Measurements from ENCODE around the gene PPM1B. TPM values are rescaled to one million over a fixed set of nuclear protein-coding genes. Genes with fewer than 3 reads are reported as not detected.
A peak's percentile ranks its signal among the peaks of the same experiment; 100 is the strongest.

The PPM1B gene
- total RNA-seq, 1 donor = 31.5 TPM

DNA sequence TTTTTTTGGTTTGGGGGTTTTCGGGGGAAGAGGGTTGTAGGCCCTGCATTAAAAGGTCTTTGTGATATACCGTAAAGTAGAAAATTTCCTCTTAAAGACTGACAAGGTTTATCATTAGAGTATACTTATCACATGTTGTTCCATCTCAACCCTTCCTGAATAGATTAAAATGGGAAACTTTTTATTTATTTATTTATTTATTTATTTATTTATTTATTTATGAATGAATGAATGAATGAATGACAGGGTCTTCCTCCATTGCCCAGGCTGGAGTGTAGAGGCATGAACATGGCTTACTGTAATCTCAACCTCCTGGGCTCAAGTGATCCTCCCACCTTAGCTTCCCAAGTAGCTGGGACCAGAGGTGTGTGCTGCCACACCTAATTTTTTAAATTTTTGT is 58.1 kb downstream of the PPM1B start:
- DNase-seq (ENCODE audit: insufficient read length, low spot score, missing footprints) = no peak
- Histone ChIP-seq H2AFZ (ENCODE audit: low read length) (no peak overlapping the region), H3K27me3 (ENCODE audit: insufficient read depth, low read length) (no peaks in the 10 kb centered on the region), H3K9me3 (ENCODE audit: low read depth, low read length) (no peaks in the 10 kb centered on the region), H3K4me3 (ENCODE audit: insufficient read depth, low read length) (no peak overlapping the region), H3K4me1 (ENCODE audit: insufficient read depth, low read length) (no peaks in the 10 kb centered on the region), H3K79me2 (ENCODE audit: insufficient read depth, low read length) (no peaks in the 10 kb centered on the region), H3K36me3 (ENCODE audit: insufficient read depth, low read length) (no peaks in the 10 kb centered on the region), H4K20me1 (ENCODE audit: insufficient read depth, low read length) (no peaks in the 10 kb centered on the region), H3K4me2 (ENCODE audit: insufficient read depth, low read length) (no peak overlapping the region), H3K27ac (ENCODE audit: low read depth, low read length) (no peak overlapping the region)
- TF ChIP-seq, protein P1, sequence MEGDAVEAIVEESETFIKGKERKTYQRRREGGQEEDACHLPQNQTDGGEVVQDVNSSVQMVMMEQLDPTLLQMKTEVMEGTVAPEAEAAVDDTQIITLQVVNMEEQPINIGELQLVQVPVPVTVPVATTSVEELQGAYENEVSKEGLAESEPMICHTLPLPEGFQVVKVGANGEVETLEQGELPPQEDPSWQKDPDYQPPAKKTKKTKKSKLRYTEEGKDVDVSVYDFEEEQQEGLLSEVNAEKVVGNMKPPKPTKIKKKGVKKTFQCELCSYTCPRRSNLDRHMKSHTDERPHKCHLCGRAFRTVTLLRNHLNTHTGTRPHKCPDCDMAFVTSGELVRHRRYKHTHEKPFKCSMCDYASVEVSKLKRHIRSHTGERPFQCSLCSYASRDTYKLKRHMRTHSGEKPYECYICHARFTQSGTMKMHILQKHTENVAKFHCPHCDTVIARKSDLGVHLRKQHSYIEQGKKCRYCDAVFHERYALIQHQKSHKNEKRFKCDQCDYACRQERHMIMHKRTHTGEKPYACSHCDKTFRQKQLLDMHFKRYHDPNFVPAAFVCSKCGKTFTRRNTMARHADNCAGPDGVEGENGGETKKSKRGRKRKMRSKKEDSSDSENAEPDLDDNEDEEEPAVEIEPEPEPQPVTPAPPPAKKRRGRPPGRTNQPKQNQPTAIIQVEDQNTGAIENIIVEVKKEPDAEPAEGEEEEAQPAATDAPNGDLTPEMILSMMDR (IDR thresholded peaks at IDR 0.05; ENCODE audit: extremely low read depth, low read depth, low read length) = no peak

DNA sequence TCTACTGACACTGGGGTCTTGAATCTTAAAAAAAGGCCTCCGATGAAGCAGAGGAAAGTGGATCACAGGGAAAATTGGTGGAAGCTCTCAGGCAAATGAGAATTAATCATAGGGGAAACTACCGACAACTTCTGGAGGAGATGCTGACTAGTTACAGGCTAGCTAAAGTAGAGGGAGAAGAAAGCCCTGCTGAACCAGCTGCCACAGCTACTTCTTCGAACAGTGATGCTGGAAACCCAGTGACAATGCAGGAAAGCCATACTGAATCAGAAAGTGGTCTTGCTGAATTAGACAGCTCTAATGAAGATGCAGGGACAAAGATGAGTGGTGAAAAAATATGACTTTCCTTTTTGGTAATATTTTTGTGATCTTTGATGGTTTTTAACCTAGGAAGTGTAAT is 61.7 kb downstream of the PPM1B start:
- no peak for DNase-seq (ENCODE audit: insufficient read length, low spot score, missing footprints)
- Histone ChIP-seq H3K36me3 (ENCODE audit: insufficient read depth, low read length) (no peaks in the 10 kb centered on the region), H2AFZ (ENCODE audit: low read length) (no peak overlapping the region), H3K4me2 (ENCODE audit: insufficient read depth, low read length) (no peak overlapping the region), H3K4me3 (ENCODE audit: insufficient read depth, low read length) (no peak overlapping the region), H3K4me1 (ENCODE audit: insufficient read depth, low read length) (peaks cover 11% of the 10 kb centered on the region), H3K79me2 (ENCODE audit: insufficient read depth, low read length) (no peaks in the 10 kb centered on the region), H3K27me3 (ENCODE audit: insufficient read depth, low read length) (no peaks in the 10 kb centered on the region), H3K27ac (ENCODE audit: low read depth, low read length) (no peak overlapping the region), H4K20me1 (ENCODE audit: insufficient read depth, low read length) (no peaks in the 10 kb centered on the region), H3K9me3 (ENCODE audit: low read depth, low read length) (no peaks in the 10 kb centered on the region)
- TF ChIP-seq, protein P1 (IDR thresholded peaks at IDR 0.05; ENCODE audit: extremely low read depth, low read depth, low read length) = no peak

DNA sequence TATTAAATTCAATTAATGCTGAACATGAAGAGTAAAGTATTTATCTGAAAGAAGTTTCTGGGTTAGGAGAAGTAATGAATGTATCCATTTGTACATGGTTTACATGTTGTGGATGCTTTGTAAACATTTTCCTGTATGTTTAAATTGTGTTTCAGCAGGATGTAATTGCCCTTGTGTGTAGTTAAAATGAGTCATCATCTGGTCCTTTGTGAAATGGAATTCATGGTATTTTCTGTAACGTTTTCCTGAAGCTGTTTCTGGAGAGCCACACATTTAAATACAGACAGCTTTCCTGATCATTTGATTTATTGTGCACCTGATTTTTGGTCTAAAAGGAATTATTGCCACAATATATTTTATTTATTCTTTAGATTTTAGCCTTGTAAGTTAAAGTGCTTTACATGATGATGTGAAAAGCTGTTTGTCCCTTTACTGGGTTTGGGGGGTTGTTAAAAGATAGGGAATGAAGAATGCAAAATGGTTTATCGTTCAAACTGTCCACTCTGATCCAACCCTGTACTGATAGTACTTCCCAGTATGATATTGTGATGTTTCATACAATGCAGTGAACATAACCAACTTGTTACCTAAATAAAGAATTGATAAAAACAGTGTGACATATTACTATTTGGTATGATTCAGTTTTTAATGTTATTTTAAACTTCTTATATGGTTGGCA is 64.9 kb downstream of the PPM1B start:
- no peaks in the 10 kb centered on the region for H3K9me3 ChIP-seq (ENCODE audit: low read depth, low read length)
- no peaks in the 10 kb centered on the region for H3K27me3 ChIP-seq (ENCODE audit: insufficient read depth, low read length)
- H3K79me2 ChIP-seq (ENCODE audit: insufficient read depth, low read length) = no peaks in the 10 kb centered on the region
- peak overlapping the region; percentile 38 for H3K4me2 ChIP-seq (ENCODE audit: insufficient read depth, low read length)
- TF ChIP-seq, protein P1 (IDR thresholded peaks at IDR 0.05; ENCODE audit: extremely low read depth, low read depth, low read length) = no peak
- no peak overlapping the region for H3K4me3 ChIP-seq (ENCODE audit: insufficient read depth, low read length)
- no peak overlapping the region for H2AFZ ChIP-seq (ENCODE audit: low read length)
- H3K4me1 ChIP-seq (ENCODE audit: insufficient read depth, low read length) = peaks cover 13% of the 10 kb centered on the region
- H3K36me3 ChIP-seq (ENCODE audit: insufficient read depth, low read length) = no peaks in the 10 kb centered on the region
- DNase-seq (ENCODE audit: insufficient read length, low spot score, missing footprints) = peak; percentile 68
- peak overlapping the region; percentile 26 for H3K27ac ChIP-seq (ENCODE audit: low read depth, low read length)
- no peaks in the 10 kb centered on the region for H4K20me1 ChIP-seq (ENCODE audit: insufficient read depth, low read length)

DNA sequence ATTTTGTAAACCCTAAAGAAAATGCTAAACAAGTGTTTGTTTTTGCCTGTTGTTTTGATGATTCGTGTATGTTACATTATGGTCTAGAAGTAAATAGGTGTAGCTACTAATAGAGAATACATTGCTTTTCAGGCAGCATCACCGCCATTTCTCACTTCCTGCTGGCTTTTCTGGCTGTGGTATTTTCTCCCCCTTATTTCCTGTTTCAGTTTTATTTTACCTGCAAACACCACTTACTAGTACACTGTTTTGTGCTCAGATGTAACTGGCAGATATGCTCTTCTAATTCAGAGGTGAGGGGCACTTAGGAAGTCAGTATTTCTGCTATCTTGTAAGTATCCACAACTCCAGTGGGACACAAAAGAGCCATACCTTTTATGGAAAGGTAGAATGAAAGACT is 68.5 kb downstream of the PPM1B start:
- peaks cover 13% of the 10 kb centered on the region for H3K4me1 ChIP-seq (ENCODE audit: insufficient read depth, low read length)
- H2AFZ ChIP-seq (ENCODE audit: low read length) = no peak overlapping the region

More for the DNA sequence above, 68.5 kb downstream of the PPM1B start:
- Histone ChIP-seq H3K27ac (ENCODE audit: low read depth, low read length) (no peak overlapping the region), H3K27me3 (ENCODE audit: insufficient read depth, low read length) (no peaks in the 10 kb centered on the region), H4K20me1 (ENCODE audit: insufficient read depth, low read length) (no peaks in the 10 kb centered on the region), H3K4me3 (ENCODE audit: insufficient read depth, low read length) (no peak overlapping the region), H3K4me2 (ENCODE audit: insufficient read depth, low read length) (no peak overlapping the region), H3K36me3 (ENCODE audit: insufficient read depth, low read length) (no peaks in the 10 kb centered on the region), H3K9me3 (ENCODE audit: low read depth, low read length) (no peaks in the 10 kb centered on the region), H3K79me2 (ENCODE audit: insufficient read depth, low read length) (no peaks in the 10 kb centered on the region)
- TF ChIP-seq, protein P1 (IDR thresholded peaks at IDR 0.05; ENCODE audit: extremely low read depth, low read depth, low read length) = no peak
- peak; percentile 9 for DNase-seq (ENCODE audit: insufficient read length, low spot score, missing footprints)
